GM21737 (cell line): ENCODE results near the gene TSPYL6.

Source experiments
- ATAC-seq: cut with Tn5 transposase; IDR thresholded peaks from one replicate; pipeline ENCODE4 v1.9.1; 2021; ENCODE audit warnings: mild to moderate bottlenecking, moderate library complexity; ENCODE audit not compliant: unreplicated experiment

TSPYL6 gene

GRCh38 chr2:54259413-54260240 lies 3.6 kb upstream of the TSPYL6 start:
- no peak for ATAC-seq

- ATAC-seq: no peak
These were observed 2.1 kb upstream of the TSPYL6 start for GRCh38 chr2:54258166-54258565.

DNA sequence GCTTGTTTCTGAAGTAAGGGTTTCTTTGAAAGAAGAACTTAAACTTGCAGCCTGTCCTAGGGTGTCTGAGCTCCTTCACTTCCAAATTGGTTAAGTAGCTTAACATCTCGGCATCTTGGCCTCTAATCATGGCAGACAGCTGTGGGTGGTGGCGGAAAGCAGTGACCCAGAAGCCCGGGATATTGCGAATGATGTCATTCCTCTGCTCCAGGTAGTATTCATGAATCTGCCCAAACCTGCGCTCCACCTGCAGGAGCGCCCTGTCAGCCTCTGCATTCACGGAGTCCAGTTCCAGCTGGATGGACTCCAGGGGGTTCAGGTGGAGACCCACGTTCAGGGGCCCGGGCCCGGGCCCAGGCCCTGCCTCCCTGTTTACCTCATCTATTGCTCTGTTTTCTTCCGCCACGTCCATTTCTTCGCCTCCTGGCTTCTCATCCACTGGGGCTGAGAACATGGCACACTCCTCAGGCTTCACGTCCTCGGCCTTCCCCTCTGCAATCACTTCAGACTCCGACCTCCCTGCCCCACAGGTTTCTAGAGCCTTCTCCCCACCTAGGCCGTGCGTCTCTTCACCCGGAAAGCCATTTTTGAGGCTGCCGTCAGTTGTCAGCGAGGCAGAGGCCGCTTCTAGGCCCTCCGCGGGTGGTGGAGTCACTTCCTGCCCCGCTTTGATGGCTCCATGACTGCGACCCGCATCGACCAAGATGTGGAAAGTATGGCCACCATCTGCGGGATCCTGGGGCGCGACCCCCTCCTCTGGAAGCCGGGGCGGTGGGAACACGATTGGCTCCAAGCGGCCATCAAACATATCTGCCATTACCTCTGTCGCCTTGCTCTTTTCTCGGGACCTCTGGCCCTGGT lies 569 bp downstream of the TSPYL6 start:
- ATAC-seq: no peak

- no peak for ATAC-seq
These were observed 1.8 kb downstream of the TSPYL6 start for GRCh38 chr2:54254180-54254579.

- no peak for ATAC-seq
These were observed 6.4 kb downstream of the TSPYL6 start for GRCh38 chr2:54249629-54250028.

GRCh38 chr2:54247115-54247514 lies 8.9 kb downstream of the TSPYL6 start:
- ATAC-seq: no peak

GRCh38 chr2:54240515-54241469 lies 15.2 kb downstream of the TSPYL6 start:
- no peak for ATAC-seq

- ATAC-seq: no peak
These were observed 16.6 kb downstream of the TSPYL6 start for GRCh38 chr2:54239427-54239826.

- no peak for ATAC-seq
These were observed 18.6 kb downstream of the TSPYL6 start for GRCh38 chr2:54237428-54237827.

- no peak for ATAC-seq
These were observed 22.0 kb downstream of the TSPYL6 start for GRCh38 chr2:54233832-54234649.

DNA sequence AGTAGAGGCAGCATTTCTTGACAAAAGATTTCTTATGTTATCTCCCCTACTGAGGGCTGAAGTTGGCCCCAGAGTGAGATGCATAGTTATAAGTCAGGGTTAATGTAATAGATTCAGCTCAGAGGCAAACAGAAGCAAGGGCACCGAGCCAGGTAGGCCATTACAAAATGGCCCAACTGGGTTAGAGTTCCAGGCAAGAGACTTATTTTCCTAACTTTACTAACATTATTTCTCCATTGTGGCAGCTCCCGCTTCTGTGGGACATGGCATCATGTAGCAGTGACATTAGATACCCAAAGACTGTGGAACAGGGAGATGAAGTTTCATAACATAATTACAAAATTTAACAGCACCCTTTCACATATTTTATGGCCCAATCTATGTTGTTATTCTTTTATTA lies 27.1 kb downstream of the TSPYL6 start:
- ATAC-seq: no peak

- ATAC-seq: no peak
These were observed 28.2 kb downstream of the TSPYL6 start for GRCh38 chr2:54227798-54228197.

GRCh38 chr2:54226260-54226659 lies 29.8 kb downstream of the TSPYL6 start:
- ATAC-seq: no peak

- no peak for ATAC-seq
These were observed 31.0 kb downstream of the TSPYL6 start for GRCh38 chr2:54224997-54225396.

GRCh38 chr2:54213082-54213481 lies 42.9 kb downstream of the TSPYL6 start:
- no peak for ATAC-seq

DNA sequence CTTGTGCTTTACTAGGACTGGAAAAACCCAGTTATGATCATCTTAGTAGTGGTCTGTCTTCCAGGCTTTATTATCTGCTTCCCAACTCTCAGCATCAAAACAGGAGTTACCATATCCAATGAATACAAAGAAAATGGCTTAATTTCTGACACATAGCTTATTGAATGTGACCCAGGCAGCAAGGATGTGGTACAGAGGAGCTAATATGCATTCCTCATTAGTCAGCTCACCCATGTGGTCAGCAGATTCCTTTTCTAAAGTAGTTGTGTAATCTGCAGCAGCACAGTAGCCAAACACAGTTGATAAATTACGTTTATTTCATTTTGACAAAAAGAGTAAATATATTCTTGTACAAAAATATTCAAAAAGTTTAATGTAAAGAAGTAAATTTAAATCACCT lies 43.6 kb downstream of the TSPYL6 start:
- ATAC-seq: no peak

DNA sequence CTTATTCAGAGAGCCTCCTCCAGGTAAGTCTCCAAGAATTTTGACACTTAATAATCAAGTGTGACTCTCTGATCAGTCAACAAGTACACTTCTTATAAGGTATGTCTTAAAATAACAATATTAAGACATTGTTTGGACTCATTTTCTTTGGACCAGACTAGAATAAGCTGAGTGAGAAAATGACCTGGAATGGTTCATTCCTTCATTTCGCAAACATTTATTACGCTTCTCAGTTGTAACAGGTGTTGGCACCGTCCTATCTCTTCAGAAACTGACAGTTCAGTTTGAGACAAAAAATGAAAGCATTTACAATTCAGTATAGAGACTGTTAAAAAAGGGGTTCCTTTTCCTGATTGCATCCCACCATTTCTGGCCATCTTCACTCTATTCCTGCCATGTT lies 46.6 kb downstream of the TSPYL6 start:
- ATAC-seq: no peak

DNA sequence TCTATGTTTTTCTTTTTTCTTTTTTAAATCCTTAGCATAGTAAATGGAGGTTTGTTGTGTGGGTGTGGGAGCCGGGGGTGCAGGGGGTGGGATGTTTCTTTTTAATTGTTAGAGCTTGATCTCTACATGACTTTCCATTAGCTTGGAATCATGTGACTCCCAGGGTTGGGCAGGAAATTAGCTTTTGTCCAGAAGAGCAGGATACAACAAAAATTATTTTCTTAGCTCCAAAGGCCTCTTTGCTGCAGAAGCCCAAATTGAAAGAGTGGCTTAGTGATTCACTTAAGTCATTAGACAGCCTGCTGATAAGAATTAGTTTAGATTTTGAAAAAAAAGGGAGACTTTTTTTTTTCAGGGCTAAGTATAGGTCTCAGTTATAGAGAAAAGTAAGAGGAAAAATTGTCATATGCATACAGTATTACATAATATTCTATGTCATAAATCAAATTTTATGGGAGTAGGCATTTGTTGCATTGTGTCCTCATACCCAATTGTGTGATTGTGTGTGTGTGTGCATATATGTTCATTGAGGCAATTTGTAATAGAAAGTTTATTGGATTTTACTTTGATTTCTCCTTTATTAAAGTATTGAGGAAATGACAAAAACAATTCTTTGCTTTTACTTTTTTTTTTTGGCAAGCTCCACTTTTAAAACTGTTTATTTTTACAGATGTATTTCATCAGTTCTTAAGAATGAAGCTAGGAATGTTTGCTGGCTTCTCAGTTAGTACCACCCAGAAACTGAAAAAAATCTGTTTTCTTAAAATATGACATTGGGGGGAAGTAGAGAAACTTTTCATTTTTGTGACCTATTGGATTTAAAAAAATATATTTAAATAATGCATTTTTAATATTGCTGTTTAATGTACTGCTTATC lies 47.4 kb downstream of the TSPYL6 start:
- ATAC-seq: no peak

GRCh38 chr2:54207666-54208195 lies 48.3 kb downstream of the TSPYL6 start:
- ATAC-seq: no peak
